Midbrain (tissue), 1 donor: ENCODE results near the gene CFAP99.
A peak's percentile ranks its signal among the peaks of the same experiment; 100 is the strongest.
"Not testable (repeated sequence)": the region's sequence is repeated elsewhere in the genome, so short reads cannot be mapped to it uniquely, and the experiment has no call there.

Experiments
- DNase-seq: peaks from one replicate; lab custom pipeline; 2025; lab: John Stamatoyannopoulos, UW

Gene CFAP99

GRCh38 chr4:2428496-2429213, 9.9 kb downstream of the CFAP99 start:
- DNase-seq, result no peak

- not testable (repeated sequence) for DNase-seq
Measured at GRCh38 chr4:2429945-2430757, 11.4 kb downstream of the CFAP99 start.

- DNase-seq, result no peak
Measured at GRCh38 chr4:2432004-2432403, 13.2 kb downstream of the CFAP99 start.

GRCh38 chr4:2432991-2433530, 14.3 kb downstream of the CFAP99 start:
- DNase-seq, result peak; percentile 88

GRCh38 chr4:2433609-2434350, 15.0 kb downstream of the CFAP99 start:
- DNase-seq, result peak; percentile 37

DNA sequence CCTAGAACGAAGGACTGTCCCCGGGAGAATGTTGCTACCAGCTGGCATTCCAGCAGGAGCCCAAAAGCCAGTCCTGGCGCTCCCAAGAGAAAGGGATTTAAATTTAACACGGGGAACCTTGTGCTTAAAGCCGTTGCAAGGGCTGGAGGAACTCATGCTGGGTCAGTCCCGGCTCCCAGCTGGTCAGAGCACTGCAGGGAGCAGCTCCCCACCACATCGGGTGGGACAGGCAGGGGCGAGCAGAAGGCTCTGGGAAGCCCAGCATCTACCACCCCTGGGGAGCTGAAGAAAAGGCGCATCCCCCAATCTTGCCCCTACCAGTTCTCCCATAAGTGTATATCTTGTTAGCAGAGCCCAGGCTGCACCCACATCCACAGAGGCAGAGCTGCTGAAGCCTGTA, 15.7 kb downstream of the CFAP99 start:
- no peak for DNase-seq

DNA sequence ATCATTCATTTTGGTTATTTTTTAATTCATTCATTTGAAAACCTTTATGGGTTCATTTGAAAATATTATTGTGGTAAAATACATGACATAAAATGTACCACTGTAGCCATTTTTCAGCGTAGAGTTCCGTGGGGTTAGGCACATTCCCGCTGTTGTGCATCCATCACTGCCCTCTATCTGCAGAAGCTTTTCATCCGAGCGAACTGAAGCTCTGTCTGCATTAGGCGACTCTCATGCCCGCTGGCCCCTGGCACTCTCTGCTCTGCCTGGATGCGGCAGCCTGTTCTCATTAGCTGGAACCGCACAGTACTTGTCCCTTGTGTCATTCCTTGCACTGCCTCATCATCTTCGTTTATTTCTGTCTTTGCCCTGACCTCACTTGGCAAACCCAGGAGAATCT, 17.5 kb downstream of the CFAP99 start:
- peak; percentile 68 for DNase-seq

DNA sequence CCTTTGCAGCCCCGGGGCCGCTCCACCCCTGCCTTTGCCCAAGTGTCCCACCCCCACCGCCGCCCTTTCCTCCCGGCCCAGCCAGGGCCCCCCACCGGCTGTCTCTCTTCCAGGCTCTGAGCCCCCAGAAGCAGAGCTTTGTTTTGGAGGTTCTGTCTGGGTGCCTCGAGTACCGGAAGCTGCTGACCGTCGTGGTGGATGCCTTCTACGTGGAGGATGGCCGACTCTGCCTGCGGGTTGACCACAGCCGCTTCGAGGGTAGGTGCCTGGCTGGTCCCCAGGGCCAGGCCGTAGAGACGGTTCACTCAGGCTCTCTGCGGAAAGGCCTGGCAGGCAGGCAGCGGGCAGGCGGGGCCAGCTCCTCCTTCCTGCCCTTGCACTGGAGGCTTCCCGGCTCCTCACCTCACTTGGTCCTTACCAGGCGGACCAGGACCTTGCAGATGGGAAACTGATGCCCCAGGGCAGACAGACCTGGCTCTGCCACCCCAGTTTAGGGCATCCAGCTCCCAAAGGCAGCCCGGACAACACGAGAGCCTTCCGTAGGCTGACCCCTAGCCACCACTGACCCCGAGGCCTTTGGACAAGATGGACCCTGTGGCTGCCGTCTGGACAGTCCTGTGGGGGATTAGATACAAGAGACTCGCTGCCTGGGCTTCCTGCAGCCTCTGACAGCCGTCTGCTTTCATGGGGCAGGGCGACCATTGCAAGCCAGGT, 18.2 kb downstream of the CFAP99 start:
- no peak for DNase-seq

GRCh38 chr4:2437475-2438215, 18.9 kb downstream of the CFAP99 start:
- no peak for DNase-seq

DNA sequence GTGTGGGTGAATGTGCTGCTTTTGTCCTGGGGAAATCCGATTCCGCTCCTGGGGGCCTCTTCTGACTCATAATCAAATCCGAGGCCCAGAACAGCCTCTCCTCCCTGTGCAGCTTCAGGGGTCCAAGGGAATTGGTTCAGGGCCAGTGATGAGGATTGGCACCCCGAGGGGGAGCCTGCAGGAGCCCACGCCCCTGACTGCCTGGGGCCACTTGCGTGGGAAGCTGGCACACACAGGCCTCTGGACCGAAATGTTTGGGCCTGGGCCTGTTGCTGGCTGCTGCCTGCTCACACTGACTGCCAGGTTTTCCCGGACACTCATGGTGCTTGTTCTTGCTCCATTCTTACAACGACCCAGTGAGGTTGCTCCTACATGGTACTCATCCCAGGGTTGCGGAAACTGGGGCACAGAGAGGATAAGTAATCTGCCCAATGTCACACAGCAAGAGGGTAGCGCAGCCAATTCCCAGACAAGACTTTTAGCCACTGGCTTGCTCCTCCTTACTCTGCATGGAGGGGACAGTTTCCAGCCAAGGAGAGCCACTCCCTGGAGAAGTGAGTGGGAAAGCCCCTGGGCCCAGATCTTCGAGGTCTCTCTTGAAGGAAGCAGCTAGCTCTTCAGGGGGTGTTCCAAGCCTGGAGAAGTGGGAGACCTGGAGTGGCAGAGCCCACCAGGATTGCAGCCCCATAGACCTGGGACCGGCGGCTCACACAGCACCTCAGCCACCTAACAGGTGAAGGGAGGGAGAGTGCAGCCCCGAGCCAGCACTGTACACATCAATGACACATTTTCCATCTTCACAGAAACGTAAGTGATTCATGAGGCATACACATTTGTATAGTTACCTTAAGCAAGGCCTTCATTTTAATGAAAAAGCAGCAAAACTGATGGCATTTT, 20.3 kb downstream of the CFAP99 start:
- peak; percentile 42 for DNase-seq

GRCh38 chr4:2441393-2442174, 22.8 kb downstream of the CFAP99 start:
- no peak for DNase-seq

- DNase-seq, result no peak
Measured at GRCh38 chr4:2442175-2442993, 23.6 kb downstream of the CFAP99 start.

- no peak for DNase-seq
Measured at GRCh38 chr4:2443061-2443730, 24.4 kb downstream of the CFAP99 start.

DNA sequence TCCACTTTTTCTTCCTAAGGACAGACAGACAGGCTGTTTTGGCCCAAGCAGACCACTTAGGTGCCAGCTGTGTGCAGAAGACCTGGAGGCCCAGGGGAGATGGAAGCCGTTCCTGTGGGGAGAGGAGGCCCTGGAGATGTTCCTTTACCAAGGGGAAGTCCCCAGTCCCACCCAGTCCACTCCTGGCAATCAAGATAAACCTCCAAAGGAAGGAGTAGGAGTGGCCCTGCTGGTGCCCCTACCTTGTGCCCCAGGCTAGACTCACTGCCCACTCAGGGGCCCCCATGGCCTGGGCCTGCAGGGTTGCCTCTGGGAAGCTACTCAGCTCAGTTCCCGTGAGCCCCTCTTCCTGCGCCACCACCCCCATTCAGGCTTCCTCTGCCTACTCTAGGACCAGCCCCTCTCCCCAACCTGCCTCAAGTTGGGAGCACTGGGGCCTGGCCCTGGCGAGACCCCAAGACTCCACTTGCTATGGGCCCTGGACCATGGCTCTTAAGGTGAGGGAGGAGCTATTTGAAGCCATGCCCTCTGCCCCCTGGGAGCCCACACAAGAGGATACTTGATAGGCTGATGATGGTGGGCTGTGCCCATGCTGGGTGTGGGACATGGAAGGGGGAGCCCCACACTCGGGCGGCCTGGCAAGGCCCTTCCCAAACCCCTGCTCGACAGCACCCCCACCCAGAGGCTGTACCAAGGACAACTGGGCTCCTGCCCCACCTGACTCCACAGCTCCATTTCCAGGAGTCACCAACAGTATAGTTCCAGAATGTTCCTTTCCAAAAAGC, 25.4 kb downstream of the CFAP99 start:
- DNase-seq, result no peak

DNA sequence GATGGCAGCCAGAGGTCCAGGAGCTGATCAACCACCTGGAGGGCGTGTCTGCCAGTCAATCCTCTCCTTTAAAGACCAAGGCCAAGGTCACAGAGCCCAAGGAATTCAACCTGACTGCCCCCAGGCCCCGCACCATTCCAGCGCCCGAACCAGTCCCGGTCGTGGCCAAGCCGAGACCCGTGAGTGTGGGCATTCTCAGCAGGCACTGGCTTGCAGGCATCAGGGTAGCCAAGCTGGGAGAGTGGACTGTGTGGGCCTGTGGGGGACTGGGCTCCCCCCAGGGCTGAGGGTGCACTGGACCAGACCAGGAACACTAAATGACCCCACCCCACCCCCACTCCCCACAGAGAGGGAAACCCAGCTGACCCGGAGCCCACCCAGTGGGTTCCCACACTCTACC, 26.4 kb downstream of the CFAP99 start:
- DNase-seq, result no peak

DNA sequence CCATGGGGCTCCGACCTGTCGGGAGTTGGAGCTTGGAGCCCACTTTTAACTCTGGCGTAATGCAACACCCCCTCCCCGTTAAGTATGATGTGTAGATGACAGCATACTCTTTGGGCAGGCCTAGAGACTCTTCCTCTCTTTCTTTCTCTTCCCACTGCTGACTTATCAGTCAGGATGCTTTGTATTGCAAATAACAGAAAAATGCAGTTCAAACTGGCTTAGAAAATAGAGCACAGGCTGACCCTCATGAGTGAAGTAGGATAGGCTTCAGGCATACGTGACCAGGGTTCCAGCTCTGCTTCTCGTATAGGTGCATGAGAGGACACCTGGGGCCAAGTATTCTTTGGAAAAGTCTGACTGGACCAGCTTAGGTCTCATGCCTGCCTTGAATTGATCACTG, 26.8 kb downstream of the CFAP99 start:
- no peak for DNase-seq
